GM18519 (cell line): ENCODE data around the gene AARS2.

Source experiments
- ATAC-seq: cut with Tn5 transposase; IDR thresholded peaks from one replicate; pipeline ENCODE4 v1.9.1; 2021; ENCODE audit warnings: mild to moderate bottlenecking, moderate library complexity; ENCODE audit not compliant: unreplicated experiment, low FRiP score

Gene AARS2

DNA sequence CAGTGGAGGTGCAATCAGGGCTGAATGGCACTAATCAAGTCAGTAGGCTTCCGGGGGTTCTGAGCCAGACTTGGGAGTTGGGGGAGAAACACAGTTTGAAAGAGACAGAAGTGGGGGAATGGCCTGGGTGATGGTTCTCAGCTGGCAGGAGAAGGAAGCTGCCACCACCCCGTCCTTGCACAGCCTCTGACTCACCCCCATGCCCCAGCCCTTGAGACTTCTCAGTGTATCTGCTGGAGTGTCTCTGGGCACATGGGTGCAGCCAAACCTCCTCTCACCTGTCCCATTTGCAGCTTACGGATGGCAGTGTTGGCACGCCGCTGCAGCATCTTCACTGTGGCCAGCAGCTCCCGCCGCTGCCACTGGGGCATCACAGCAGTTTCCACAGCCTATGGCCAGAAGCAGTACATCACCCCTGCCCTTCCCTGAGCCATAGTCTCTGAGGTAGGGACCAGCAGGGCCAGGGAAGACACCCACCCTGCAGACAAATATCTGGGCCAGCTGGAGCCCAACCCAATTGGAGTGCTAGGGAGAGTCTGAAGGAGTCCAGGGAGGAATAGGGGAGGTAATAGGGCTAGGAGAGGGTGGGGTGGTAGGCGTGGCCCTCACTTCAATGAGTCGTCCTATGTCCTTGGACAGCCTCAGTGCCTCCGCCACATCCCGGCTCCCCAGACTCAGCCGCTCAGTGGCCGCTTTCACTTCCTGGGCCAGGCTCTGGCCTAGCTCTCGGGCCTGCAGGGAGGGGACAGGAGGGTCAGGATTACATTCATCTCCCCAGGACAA, 11.2 kb downstream of the AARS2 start:
- no peak for ATAC-seq

- ATAC-seq, result no peak
Measured at GRCh38 chr6:44301106-44301505, 12.0 kb downstream of the AARS2 start.

DNA sequence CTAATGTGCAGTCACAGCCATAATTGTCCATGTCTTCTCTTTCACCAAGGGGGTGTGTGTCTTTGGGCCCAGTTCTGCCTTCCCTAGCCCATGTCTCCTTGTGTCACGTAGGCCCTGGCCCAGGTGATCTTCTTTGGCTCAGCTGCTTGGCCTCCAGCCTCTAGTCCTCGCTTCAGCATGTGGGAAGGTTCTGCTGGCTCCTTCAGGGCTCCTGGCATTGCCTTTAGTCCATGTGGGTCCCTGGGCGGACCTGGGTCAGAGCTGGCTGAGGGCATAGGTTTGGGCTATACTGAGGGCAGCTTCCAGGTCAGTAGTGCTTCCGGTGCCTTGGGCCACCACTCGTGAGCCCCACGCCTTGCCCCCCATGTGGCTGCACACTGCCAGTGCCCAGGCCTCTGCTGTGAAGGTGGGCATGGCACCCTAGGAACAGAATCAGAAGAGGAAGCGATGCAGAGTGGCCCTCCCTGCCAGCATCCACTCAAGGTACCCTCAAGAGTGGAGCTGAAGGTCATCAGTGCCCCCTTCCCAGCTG, 12.8 kb downstream of the AARS2 start:
- ATAC-seq, result no peak

DNA sequence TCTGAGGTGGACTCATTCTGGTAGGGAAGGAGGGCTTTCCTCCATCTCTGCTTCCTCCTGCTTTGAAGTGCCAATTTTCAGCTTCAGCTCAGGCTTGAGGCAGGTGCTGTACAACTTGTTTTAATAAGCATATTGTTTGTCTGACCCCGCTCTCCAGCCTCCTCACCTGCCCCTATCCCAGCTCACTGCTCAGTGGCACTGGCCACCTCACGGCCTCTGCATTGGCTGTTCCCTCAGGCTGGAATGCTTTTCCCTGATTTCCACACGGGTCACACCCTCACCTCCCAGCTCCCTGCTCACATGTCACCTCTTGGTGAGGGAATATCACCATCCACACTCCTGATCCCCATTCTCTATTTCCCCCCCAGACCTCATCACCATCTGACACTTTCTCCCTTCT, 14.3 kb downstream of the AARS2 start:
- no peak for ATAC-seq

- no peak for ATAC-seq
Measured at GRCh38 chr6:44298055-44298803, 14.9 kb downstream of the AARS2 start.

DNA sequence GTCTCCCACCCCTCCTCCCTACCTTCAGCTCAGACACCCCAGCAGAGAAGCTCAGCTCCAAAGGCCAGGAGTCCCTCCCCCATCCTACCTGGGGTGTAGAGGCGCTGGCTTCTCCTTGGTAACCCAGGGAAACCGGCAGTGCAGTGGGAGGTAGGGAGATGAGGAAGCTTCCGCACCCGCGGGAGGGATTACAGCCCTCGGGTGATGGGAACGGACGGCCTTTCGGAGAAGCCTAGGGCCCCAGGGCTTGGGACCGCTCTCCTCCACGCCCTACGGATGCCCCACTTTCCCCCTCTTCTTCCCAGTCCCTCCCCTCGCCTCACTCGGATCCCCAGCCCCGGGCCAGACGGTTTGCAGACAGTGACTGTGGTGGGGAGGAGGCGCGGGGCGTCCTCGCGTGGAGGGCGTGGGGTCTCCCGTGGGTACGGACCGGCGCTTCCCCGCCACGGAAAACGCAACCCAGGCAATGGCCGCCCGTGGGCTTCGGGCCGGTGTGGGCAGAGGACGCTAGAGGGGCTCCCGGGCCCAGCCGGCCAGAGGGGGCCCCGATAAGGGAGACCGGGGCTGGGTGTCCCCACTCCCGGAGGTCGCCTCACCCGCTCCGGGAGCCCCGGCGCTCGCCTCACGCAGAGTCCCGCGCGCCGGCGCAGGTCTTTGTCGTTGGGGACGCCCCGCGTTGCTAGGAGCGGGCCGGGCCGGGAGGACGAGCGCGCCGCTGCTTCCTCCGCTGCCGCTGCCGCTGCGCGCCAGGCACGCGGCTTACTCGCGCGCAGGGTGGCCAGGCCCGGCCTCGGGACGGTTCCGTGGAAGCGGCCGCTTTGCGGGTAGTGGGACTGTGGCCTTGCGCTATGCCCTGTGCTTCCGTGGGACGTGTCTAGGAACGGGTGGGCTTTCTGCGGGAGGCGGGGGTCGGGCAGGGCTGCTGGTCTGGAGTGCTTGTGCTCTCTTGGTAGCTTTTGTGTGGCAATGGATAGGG, 15.8 kb downstream of the AARS2 start:
- no peak for ATAC-seq

GRCh38 chr6:44294832-44295791, 18.0 kb downstream of the AARS2 start:
- no peak for ATAC-seq

DNA sequence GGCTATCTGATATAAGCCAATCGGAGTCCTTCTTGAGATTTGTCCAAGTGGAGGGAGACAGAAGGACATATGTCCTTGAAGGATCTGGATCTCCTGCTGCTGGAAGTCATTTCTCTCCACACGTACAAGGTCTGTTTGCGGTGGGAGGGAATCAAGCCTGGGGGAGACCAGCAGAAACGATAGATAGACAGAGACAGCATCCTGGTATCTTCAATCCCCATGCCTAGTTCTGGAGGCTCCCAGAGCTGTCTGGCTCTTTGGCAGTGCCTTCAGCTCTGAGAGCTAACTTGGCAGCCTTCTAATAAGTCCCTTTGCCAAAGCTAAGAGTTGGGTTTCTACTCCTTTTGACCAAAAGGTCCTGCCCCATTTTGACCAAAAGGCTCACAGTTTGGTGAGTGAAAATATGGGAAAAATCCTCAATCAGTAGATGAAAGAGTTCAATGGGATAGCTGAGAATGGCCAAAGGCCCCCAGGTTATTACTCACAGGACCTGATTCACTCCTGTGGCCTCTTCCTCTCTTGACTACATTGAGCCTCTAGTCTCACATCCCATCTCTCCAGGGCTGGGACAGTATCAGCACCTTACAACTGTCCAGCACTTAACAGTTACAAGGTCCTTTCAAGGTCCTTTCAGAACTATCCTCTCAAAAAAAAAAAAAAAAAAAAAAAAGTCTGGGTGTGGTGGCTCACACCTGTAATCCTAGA, 20.3 kb downstream of the AARS2 start:
- ATAC-seq, result no peak

GRCh38 chr6:44291841-44292240, 21.3 kb downstream of the AARS2 start:
- no peak for ATAC-seq

GRCh38 chr6:44289726-44290260, 23.4 kb downstream of the AARS2 start:
- ATAC-seq, result no peak

GRCh38 chr6:44286747-44287146, 26.4 kb downstream of the AARS2 start:
- ATAC-seq, result no peak

GRCh38 chr6:44286285-44286565, 26.9 kb downstream of the AARS2 start:
- no peak for ATAC-seq

GRCh38 chr6:44285552-44286284, 27.4 kb downstream of the AARS2 start:
- ATAC-seq, result no peak

DNA sequence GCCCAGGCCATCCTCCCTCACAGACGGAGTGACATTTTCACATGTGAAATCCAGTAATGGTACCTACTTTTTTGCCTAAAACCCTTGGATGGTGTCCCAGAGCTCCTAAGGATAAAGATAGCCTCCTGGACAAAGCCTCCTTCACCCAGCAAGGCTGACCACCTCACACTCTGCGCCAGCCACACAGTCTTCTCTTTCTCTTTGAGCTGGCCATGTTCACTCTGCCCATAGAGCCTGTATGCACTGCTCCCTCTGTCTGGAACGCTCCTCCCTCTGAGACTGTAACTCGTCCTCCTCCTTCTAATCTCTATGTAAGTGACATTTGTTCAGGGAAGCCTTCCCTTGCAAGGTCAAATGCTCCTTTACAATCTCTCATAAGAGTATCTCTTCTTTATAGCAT, 28.3 kb downstream of the AARS2 start:
- ATAC-seq, result no peak

DNA sequence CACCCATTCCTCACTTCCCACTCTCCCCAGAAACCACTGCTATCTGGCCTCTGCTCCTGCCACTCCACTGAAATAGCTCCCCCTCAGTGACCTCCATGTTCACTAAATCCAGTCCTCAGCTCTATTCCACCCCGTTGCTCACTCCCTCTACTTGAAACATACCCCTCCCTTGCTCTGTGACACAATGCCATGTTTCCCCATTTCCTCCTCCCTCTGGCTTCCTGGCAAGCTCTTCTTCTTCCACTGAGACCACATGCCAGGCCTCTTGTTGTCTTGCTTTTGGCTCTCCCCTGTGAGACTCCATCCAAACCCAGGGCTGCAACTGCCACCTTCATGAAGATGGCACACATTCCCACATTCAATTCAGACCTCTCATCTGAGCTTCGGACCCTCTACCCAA, 29.0 kb downstream of the AARS2 start:
- no peak for ATAC-seq

- no peak for ATAC-seq
Measured at GRCh38 chr6:44278774-44279697, 34.1 kb downstream of the AARS2 start.

- no peak for ATAC-seq
Measured at GRCh38 chr6:44278315-44278714, 34.8 kb downstream of the AARS2 start.
